Endothelial cell of umbilical vein (primary cell): Measurements from ENCODE around the gene HOXB5. TPM values are rescaled to one million over a fixed set of nuclear protein-coding genes. Genes with fewer than 3 reads are reported as not detected.
A peak's percentile ranks its signal among the peaks of the same experiment; 100 is the strongest.

ENCODE experiments used
- BruUV-seq: library from RNA; stranded (reverse); fragments of 400-500 nt; replicated peaks from 2 replicates; lab custom pipeline; 2021; lab: Mats Ljungman, UMichigan
- CTCF ChIA-PET: fragments of 300-600, 350-600 bp; sonication (Branson Sonifier 250); formaldehyde crosslinking; loops from one replicate; lab custom pipeline; 2021; ENCODE audit warnings: antibody characterized with exemption, inconsistent platforms; lab: Charles Lee
- POLR2A ChIA-PET: fragments of 300-600, 350-600 bp; sonication (Branson Sonifier 250); formaldehyde crosslinking; loops from one replicate; lab custom pipeline; 2021; ENCODE audit warnings: antibody characterized with exemption, inconsistent platforms; lab: Charles Lee
- DNase-seq: peaks from one replicate; pipeline ENCODE4 v3.0.0-alpha.2; 2011; ENCODE audit warnings: low read depth, low spot score
- FAIRE-seq: peaks from 2 replicates; lab custom pipeline; 2011; peaks lifted over from hg19 to GRCh38; lab: Jason Lieb, UNC
- H2AFZ ChIP-seq: 2 replicates; pipeline ENCODE4 v1.6.0; 2012; ENCODE audit warnings: low read depth, low read length, control low read depth, inconsistent platforms
- H3K27ac ChIP-seq: 2 replicates; pipeline ENCODE4 v1.5.1; 2011; ENCODE audit warnings: low read depth, mild to moderate bottlenecking, control low read depth, low read length, moderate library complexity; ENCODE audit not compliant: insufficient read depth
- H3K27me3 ChIP-seq, 2 experiments: 2 replicates each; pipeline versions ENCODE4 v1.6.0 to v1.6.1; 2011; ENCODE audit warnings: low read length in 2 of 2, mixed read lengths in 1 of 2; ENCODE audit not compliant: control insufficient read depth in 2 of 2, insufficient read depth in 2 of 2
- H3K36me3 ChIP-seq, 2 experiments: 2 replicates in 1 of 2; 3 replicates in 1 of 2; pipeline ENCODE4 v1.5.1; 2011; ENCODE audit warnings: low read length in 2 of 2, mild to moderate bottlenecking in 1 of 2, moderate library complexity in 1 of 2; ENCODE audit not compliant: control insufficient read depth in 2 of 2, insufficient read depth in 2 of 2; ENCODE audit errors: extremely low read depth in 1 of 2
- H3K4me1 ChIP-seq: 3 replicates; pipeline ENCODE4 v1.5.1; 2011; ENCODE audit warnings: mild to moderate bottlenecking, low read length; ENCODE audit not compliant: control insufficient read depth, insufficient read depth; ENCODE audit errors: extremely low read depth
- H3K4me2 ChIP-seq: 2 replicates; pipeline ENCODE4 v1.6.1; 2011; ENCODE audit warnings: low read length, control low read depth, mixed read lengths; ENCODE audit not compliant: insufficient read depth
- H3K4me3 ChIP-seq, 3 experiments: fragments of 200-600 bp in 1 of 3; sonication (generic), shearing (Covaris generic) in 1 of 3; replicated peaks in 1 of 3; 2 replicates each; pipeline ENCODE4 v1.5.1; 2011 to 2016; ENCODE audit warnings: control low read depth in 3 of 3, low read length in 3 of 3, mild to moderate bottlenecking in 2 of 3, inconsistent platforms in 1 of 3, low read depth in 1 of 3, moderate library complexity in 1 of 3; ENCODE audit not compliant: insufficient read depth in 1 of 3
- H3K79me2 ChIP-seq: 2 replicates; pipeline ENCODE4 v1.6.0; 2012; ENCODE audit warnings: low read length, inconsistent platforms; ENCODE audit not compliant: control insufficient read depth, insufficient read depth
- H3K9ac ChIP-seq: replicated peaks from 2 replicates; pipeline ENCODE3; 2011; ENCODE audit warnings: low read length, control low read depth; ENCODE audit not compliant: insufficient read depth; ENCODE audit errors: extremely low read depth
- H3K9me1 ChIP-seq: replicated peaks from 3 replicates; pipeline ENCODE4 v1.6.0; 2011; ENCODE audit warnings: mild to moderate bottlenecking, low read length; ENCODE audit not compliant: control insufficient read depth, insufficient read depth; ENCODE audit errors: extremely low read depth
- H3K9me3 ChIP-seq: replicated peaks from 2 replicates; pipeline ENCODE4 v1.5.1; 2012; ENCODE audit warnings: low read length, inconsistent platforms; ENCODE audit not compliant: control insufficient read depth, insufficient read depth
- H4K20me1 ChIP-seq: replicated peaks from 2 replicates; pipeline ENCODE3; 2011; ENCODE audit warnings: mild to moderate bottlenecking, low read length; ENCODE audit not compliant: control insufficient read depth, insufficient read depth; ENCODE audit errors: extremely low read depth
- EZH2 ChIP-seq: IDR thresholded peaks from 2 replicates; pipeline ENCODE4 v1.6.1; 2012; ENCODE audit warnings: borderline replicate concordance, low read depth, mild to moderate bottlenecking, moderate library complexity, low read length, inconsistent platforms; ENCODE audit not compliant: severe bottlenecking
- FOS ChIP-seq: IDR thresholded peaks from 2 replicates; pipeline ENCODE4 v1.6.1; 2011; ENCODE audit warnings: mild to moderate bottlenecking, low read length, moderate library complexity, borderline replicate concordance; ENCODE audit not compliant: insufficient read depth
- GATA2 ChIP-seq: IDR thresholded peaks from 2 replicates; pipeline ENCODE4 v1.7.0; 2011; ENCODE audit warnings: low read depth, mild to moderate bottlenecking, moderate library complexity, mixed read lengths, low read length; ENCODE audit not compliant: insufficient read length, insufficient read depth
- JUN ChIP-seq: IDR thresholded peaks from 2 replicates; pipeline ENCODE4 v1.6.1; 2011; ENCODE audit warnings: borderline replicate concordance, low read depth; ENCODE audit not compliant: insufficient read length, insufficient read depth
- MYC ChIP-seq: IDR thresholded peaks from one replicate; pipeline ENCODE4 v1.6.1; 2011; ENCODE audit warnings: mild to moderate bottlenecking, low read depth, low read length
- POLR2A ChIP-seq: IDR thresholded peaks from 2 replicates; pipeline ENCODE4 v1.6.1; 2012; ENCODE audit warnings: low read depth, mild to moderate bottlenecking, control low read depth, low read length
- POLR2AphosphoS5 ChIP-seq: IDR thresholded peaks from 2 replicates; pipeline ENCODE4 v1.6.1; 2012; ENCODE audit warnings: low read depth, mild to moderate bottlenecking, control low read depth, low read length, moderate library complexity; ENCODE audit not compliant: insufficient read depth
- dilution Hi-C: fragments of 300-500 bp; cut with MboI; formaldehyde crosslinking; loops from one replicate; pipeline ENCODE4 v1.15.0; 2019; ENCODE audit warnings: low sequenced_read_pairs; ENCODE audit not compliant: extremely low pct_ligation_motif_present
- intact Hi-C: fragments of 100-400 bp; cut with micrococcal nuclease; formaldehyde crosslinking; loops from one replicate; pipeline ENCODE4 v1.10.0; 2022
- polyA plus RNA-seq, 4 experiments: library from polyadenylated mRNA; depleted of rRNA in 3 of 4; stranded (reverse) in 3 of 4; unstranded in 1 of 4; fragments of >200 nt; gene quantifications; 2 replicates each; pipeline versions ENCODE4 v1.2.1 to v1.2.3, GENCODE V29; 2011 to 2012; ENCODE audit warnings: missing spikeins in 1 of 4
- total RNA-seq: library from RNA; stranded (reverse); gene quantifications from 2 replicates; pipeline ENCODE4 v1.2.3, GENCODE V29; 2021
- TF ChIP-seq, protein P1 (sequence below), 2 donors: IDR thresholded peaks; 1 replicate in 1 of 2; 2 replicates in 1 of 2; pipeline ENCODE4 v1.5.1; 2011; ENCODE audit warnings: low read length in 2 of 2, mild to moderate bottlenecking in 2 of 2, moderate library complexity in 2 of 2, control low read depth in 1 of 2, inconsistent platforms in 1 of 2, low read depth in 1 of 2; ENCODE audit not compliant: insufficient read depth in 1 of 2; ENCODE audit errors: extremely low read depth in 1 of 2
- TF ChIP-seq, protein P2 (sequence below): IDR thresholded peaks from 2 replicates; pipeline ENCODE4 v1.6.1; 2011; ENCODE audit not compliant: insufficient read depth, insufficient read length

HOXB5 gene
- total and polyA plus RNA-seq, 2 donors (not counting 3 experiments of a cell fraction or from before 2014, with no cell fraction given) = 2.0 to 8.5 TPM

DNA sequence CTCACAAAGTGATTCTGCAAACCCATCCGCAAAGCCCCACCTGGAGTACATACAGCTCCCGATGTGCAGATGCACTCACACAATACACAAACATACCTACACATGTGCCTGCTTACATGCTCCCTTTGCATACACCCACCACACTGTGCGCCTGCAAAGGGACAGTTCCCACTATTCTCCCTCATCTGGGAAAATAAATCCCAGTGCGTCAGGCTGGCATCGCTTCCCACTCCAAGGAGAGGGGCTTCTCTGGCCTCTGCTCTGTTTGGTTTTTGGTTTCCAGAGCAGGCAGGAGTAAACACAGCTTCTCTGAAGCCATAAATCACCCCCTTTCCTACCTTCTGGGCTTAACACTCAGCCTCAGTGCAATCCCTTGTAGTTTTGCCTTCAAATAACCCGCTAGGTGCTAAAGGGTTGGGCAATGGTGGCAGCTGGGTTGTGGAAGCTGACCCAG lies 30.2 kb downstream of the HOXB5 start:
- Histone ChIP-seq H3K9me3 (no peaks in the 10 kb centered on the region), H3K36me3 (peaks cover 0 to 5% of the 10 kb centered on the region in 2 experiments), H3K27me3 (no peaks in the 10 kb centered on the region), H3K79me2 (peaks cover 77% of the 10 kb centered on the region), H2AFZ (no peak overlapping the region), H4K20me1 (no peaks in the 10 kb centered on the region), H3K9me1 (no peaks in the 10 kb centered on the region), H3K4me3 (peak overlapping the region in 1 of 3 experiments; percentile 12), H3K27ac (no peak overlapping the region), H3K9ac (no peak overlapping the region), H3K4me2 (no peak overlapping the region), H3K4me1 (peaks cover 36% of the 10 kb centered on the region)
- dilution Hi-C loops = no loop called here
- ChIA-PET POLR2A (no interaction called here), CTCF (interaction anchor here (1.4 kb wide), 1 partner anchor 8 kb away, joined by 3 read pairs; no protein-coding TSS in a partner anchor)
- DNase-seq (no peak), FAIRE-seq (no peak)
- TF ChIP-seq EZH2 (no peak), GATA2 (no peak), POLR2A (no peak), JUN (no peak), MYC (no peak), FOS (no peak), POLR2AphosphoS5 (no peak)
- TF ChIP-seq, protein P1, sequence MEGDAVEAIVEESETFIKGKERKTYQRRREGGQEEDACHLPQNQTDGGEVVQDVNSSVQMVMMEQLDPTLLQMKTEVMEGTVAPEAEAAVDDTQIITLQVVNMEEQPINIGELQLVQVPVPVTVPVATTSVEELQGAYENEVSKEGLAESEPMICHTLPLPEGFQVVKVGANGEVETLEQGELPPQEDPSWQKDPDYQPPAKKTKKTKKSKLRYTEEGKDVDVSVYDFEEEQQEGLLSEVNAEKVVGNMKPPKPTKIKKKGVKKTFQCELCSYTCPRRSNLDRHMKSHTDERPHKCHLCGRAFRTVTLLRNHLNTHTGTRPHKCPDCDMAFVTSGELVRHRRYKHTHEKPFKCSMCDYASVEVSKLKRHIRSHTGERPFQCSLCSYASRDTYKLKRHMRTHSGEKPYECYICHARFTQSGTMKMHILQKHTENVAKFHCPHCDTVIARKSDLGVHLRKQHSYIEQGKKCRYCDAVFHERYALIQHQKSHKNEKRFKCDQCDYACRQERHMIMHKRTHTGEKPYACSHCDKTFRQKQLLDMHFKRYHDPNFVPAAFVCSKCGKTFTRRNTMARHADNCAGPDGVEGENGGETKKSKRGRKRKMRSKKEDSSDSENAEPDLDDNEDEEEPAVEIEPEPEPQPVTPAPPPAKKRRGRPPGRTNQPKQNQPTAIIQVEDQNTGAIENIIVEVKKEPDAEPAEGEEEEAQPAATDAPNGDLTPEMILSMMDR (IDR thresholded peaks at IDR 0.05; ENCODE audit: extremely low read depth in 1 of 2, insufficient read depth in 1 of 2, low read depth in 1 of 2, low read length in 2 of 2) = no peak
- TF ChIP-seq, protein P2, sequence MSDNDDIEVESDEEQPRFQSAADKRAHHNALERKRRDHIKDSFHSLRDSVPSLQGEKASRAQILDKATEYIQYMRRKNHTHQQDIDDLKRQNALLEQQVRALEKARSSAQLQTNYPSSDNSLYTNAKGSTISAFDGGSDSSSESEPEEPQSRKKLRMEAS = no peak
- intact Hi-C loops = loop anchor here (2.0 kb wide), 1 partner anchor 15 kb away; no protein-coding TSS in a partner anchor
- no TSS peak for BruUV-seq
